HG03097 (cell line): ENCODE data around the gene WWC1.
"Not testable (repeated sequence)": the region's sequence is repeated elsewhere in the genome, so short reads cannot be mapped to it uniquely, and the experiment has no call there.

ENCODE experiments used
- ATAC-seq: cut with Tn5 transposase; IDR thresholded peaks from one replicate; pipeline ENCODE4 v1.9.1; 2021; ENCODE audit not compliant: unreplicated experiment, low FRiP score

The WWC1 gene

GRCh38 chr5:168430296-168430695 is 138.9 kb downstream of the WWC1 start:
- ATAC-seq = no peak

GRCh38 chr5:168432903-168433302 is 141.5 kb downstream of the WWC1 start:
- no peak for ATAC-seq

GRCh38 chr5:168434001-168434400 is 142.6 kb downstream of the WWC1 start:
- ATAC-seq = no peak

- ATAC-seq = no peak
Observed at GRCh38 chr5:168434746-168435321, 143.4 kb downstream of the WWC1 start.

GRCh38 chr5:168435340-168435739 is 143.9 kb downstream of the WWC1 start:
- not testable (repeated sequence) for ATAC-seq

GRCh38 chr5:168438349-168438748 is 146.9 kb downstream of the WWC1 start:
- ATAC-seq = no peak

- no peak for ATAC-seq
Observed at GRCh38 chr5:168443533-168443932, 152.1 kb downstream of the WWC1 start.

- ATAC-seq = no peak
Observed at GRCh38 chr5:168443950-168444700, 152.7 kb downstream of the WWC1 start.

- no peak for ATAC-seq
Observed at GRCh38 chr5:168446983-168447619, 155.7 kb downstream of the WWC1 start.

- no peak for ATAC-seq
Observed at GRCh38 chr5:168447808-168448207, 156.4 kb downstream of the WWC1 start.

- no peak for ATAC-seq
Observed at GRCh38 chr5:168449166-168449565, 157.7 kb downstream of the WWC1 start.

GRCh38 chr5:168451565-168451964 is 160.1 kb downstream of the WWC1 start:
- ATAC-seq = no peak

- ATAC-seq = no peak
Observed at GRCh38 chr5:168455201-168455600, 163.8 kb downstream of the WWC1 start.

- ATAC-seq = no peak
Observed at GRCh38 chr5:168457542-168457941, 166.1 kb downstream of the WWC1 start.

- no peak for ATAC-seq
Observed at GRCh38 chr5:168460606-168461005, 169.2 kb downstream of the WWC1 start.

- no peak for ATAC-seq
Observed at GRCh38 chr5:168463081-168463480, 171.6 kb downstream of the WWC1 start.

GRCh38 chr5:168464214-168464613 is 172.8 kb downstream of the WWC1 start:
- peak; percentile 86 for ATAC-seq

GRCh38 chr5:168464641-168465040 is 173.2 kb downstream of the WWC1 start:
- no peak for ATAC-seq

GRCh38 chr5:168467755-168468330 is 176.4 kb downstream of the WWC1 start:
- no peak for ATAC-seq

- no peak for ATAC-seq
Observed at GRCh38 chr5:168468836-168469235, 177.4 kb downstream of the WWC1 start.

- ATAC-seq = no peak
Observed at GRCh38 chr5:168469816-168470215, 178.4 kb downstream of the WWC1 start.

GRCh38 chr5:168471785-168472184 is 180.3 kb downstream of the WWC1 start:
- ATAC-seq = no peak
